PC-9 (cell line): ENCODE results near the gene WNT7A. TPM values are rescaled to one million over a fixed set of nuclear protein-coding genes. Genes with fewer than 3 reads are reported as not detected.

Experiments used
- BruUV-seq: library from RNA; stranded (reverse); fragments of 400-500 nt; replicated peaks from 2 replicates; lab custom pipeline; 2021; lab: Mats Ljungman, UMichigan
- CTCF ChIA-PET: fragments of 300-600 bp; sonication (Branson Sonifier 250); formaldehyde crosslinking; loops from one replicate; lab custom pipeline; 2022; ENCODE audit warnings: antibody characterized with exemption; lab: Charles Lee
- POLR2A ChIA-PET: fragments of 300-600 bp; sonication (Branson Sonifier 250); formaldehyde crosslinking; loops from one replicate; lab custom pipeline; 2022; ENCODE audit warnings: antibody characterized with exemption; ENCODE audit not compliant: unreplicated experiment; lab: Charles Lee
- DNase-seq, 2 experiments: peaks; one replicate each; pipeline versions ENCODE4 v3.0.0 to v3.0.0-alpha.2; 2015 to 2022; ENCODE audit warnings: mixed read lengths in 1 of 2
- H2AFZ ChIP-seq: fragments of 200-600 bp; sonication (generic); 2 replicates; pipeline ENCODE4 v1.8.1; 2017; ENCODE audit warnings: antibody characterized with exemption
- H3F3A ChIP-seq: fragments of 200-600 bp; sonication (generic); 2 replicates; pipeline ENCODE4 v1.8.1; 2017; ENCODE audit warnings: antibody characterized with exemption, mild to moderate bottlenecking, low read depth; ENCODE audit not compliant: insufficient read depth
- H3K27ac ChIP-seq: fragments of 200-600 bp; sonication (generic); 2 replicates; pipeline ENCODE4 v1.6.1; 2016; ENCODE audit warnings: mixed run types
- H3K27me3 ChIP-seq: fragments of 200-600 bp; sonication (generic); 2 replicates; pipeline ENCODE4 v1.6.1; 2016; ENCODE audit warnings: low read depth, mixed run types; ENCODE audit not compliant: insufficient read depth
- H3K36me3 ChIP-seq: fragments of 200-600 bp; sonication (generic); 2 replicates; pipeline ENCODE4 v1.6.1; 2016; ENCODE audit warnings: low read depth, mixed run types
- H3K4me1 ChIP-seq: fragments of 200-600 bp; sonication (generic); replicated peaks from 2 replicates; pipeline ENCODE4 v1.6.1; 2016; ENCODE audit warnings: mixed run types; ENCODE audit not compliant: insufficient read depth
- H3K4me2 ChIP-seq: fragments of 200-600 bp; sonication (generic); 2 replicates; pipeline ENCODE4 v1.6.1; 2017; ENCODE audit warnings: mixed run types
- H3K4me3 ChIP-seq: fragments of 200-600 bp; sonication (generic); 2 replicates; pipeline ENCODE4 v1.6.1; 2016; ENCODE audit warnings: mixed run types
- H3K79me2 ChIP-seq: fragments of 200-600 bp; sonication (generic); 2 replicates; pipeline ENCODE4 v1.6.1; 2017; ENCODE audit warnings: low read depth, mixed run types
- H3K9me2 ChIP-seq: fragments of 200-600 bp; sonication (generic); 2 replicates; pipeline ENCODE4 v1.8.1; 2017; ENCODE audit warnings: mild to moderate bottlenecking; ENCODE audit not compliant: insufficient read depth
- H3K9me3 ChIP-seq: fragments of 200-600 bp; sonication (generic); 2 replicates; pipeline ENCODE4 v1.8.1; 2016; ENCODE audit warnings: low read depth; ENCODE audit not compliant: insufficient read depth
- H4K20me1 ChIP-seq: fragments of 200-600 bp; sonication (generic); 2 replicates; pipeline ENCODE4 v1.8.1; 2017; ENCODE audit not compliant: insufficient read depth
- EZH2 ChIP-seq: fragments of 200-600 bp; sonication (generic); IDR thresholded peaks from 2 replicates; pipeline ENCODE4 v1.8.0; 2017; ENCODE audit warnings: antibody characterized with exemption, low read depth
- intact Hi-C: fragments of 100-400 bp; cut with micrococcal nuclease; formaldehyde crosslinking; loops from one replicate; pipeline ENCODE4 v1.10.0; 2022; ENCODE audit not compliant: unreplicated experiment
- total RNA-seq: library from RNA; stranded (reverse); gene quantifications from 2 replicates; pipeline ENCODE4 v1.2.3, GENCODE V29; 2021
- TF ChIP-seq, protein P1 (sequence below): fragments of 200-600 bp; sonication (generic); conservative IDR thresholded peaks from 2 replicates; pipeline ENCODE4 v1.6.1; 2017; ENCODE audit warnings: mixed run types, antibody characterized with exemption, mild to moderate bottlenecking, moderate library complexity

The WNT7A gene
- total RNA-seq, 1 experiment from 2014 or later = 6.3 TPM

DNA sequence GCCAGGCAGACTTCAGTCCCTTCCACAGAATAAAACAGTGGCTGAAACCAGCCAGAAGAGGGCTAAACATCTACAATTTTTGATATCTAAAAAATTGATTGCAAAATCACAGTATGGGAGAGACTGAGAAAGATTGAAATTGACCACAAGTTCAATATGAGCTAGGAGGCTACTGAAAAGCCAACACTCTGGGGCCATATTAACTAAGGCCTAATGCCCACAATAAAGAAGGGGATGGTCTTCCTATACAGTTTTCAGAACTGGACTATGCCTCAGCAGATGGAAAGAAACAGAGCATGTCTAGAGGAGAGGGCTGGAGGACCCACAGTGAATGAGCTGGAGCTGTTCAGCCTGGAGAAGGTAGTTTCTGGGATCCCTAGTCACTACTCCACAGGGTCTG is 53.2 kb downstream of the WNT7A start:
- Histone ChIP-seq H3K27ac (no peak overlapping the region), H3K4me2 (0 out of 2 replicates have a peak overlapping the region, but pooled peaks have one; percentile 1), H3K36me3 (0 out of 2 replicates have a peak, but pooled peaks cover 11% of the 10 kb centered on the region), H3K27me3 (no peaks in the 10 kb centered on the region), H4K20me1 (no peaks in the 10 kb centered on the region), H3K9me3 (peaks cover 5% of the 10 kb centered on the region; the same call in 1 of the 2 replicates), H3K79me2 (peaks cover 71% of the 10 kb centered on the region), H3K4me3 (no peak overlapping the region), H3F3A (peaks cover 47% of the 10 kb centered on the region), H2AFZ (no peak overlapping the region), H3K4me1 (peaks cover 67% of the 10 kb centered on the region), H3K9me2 (no peaks in the 10 kb centered on the region)
- no peak for TF ChIP-seq EZH2
- TF ChIP-seq, protein P1, sequence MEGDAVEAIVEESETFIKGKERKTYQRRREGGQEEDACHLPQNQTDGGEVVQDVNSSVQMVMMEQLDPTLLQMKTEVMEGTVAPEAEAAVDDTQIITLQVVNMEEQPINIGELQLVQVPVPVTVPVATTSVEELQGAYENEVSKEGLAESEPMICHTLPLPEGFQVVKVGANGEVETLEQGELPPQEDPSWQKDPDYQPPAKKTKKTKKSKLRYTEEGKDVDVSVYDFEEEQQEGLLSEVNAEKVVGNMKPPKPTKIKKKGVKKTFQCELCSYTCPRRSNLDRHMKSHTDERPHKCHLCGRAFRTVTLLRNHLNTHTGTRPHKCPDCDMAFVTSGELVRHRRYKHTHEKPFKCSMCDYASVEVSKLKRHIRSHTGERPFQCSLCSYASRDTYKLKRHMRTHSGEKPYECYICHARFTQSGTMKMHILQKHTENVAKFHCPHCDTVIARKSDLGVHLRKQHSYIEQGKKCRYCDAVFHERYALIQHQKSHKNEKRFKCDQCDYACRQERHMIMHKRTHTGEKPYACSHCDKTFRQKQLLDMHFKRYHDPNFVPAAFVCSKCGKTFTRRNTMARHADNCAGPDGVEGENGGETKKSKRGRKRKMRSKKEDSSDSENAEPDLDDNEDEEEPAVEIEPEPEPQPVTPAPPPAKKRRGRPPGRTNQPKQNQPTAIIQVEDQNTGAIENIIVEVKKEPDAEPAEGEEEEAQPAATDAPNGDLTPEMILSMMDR = peak; percentile 21; the same call in 1 of the 2 replicates
- no peak for DNase-seq
- intact Hi-C loops = loop anchor here (2.0 kb wide), 1 partner anchor 52 kb away; no protein-coding TSS in a partner anchor
- ChIA-PET CTCF (interaction anchor here (1.0 kb wide), 1 partner anchor 169 kb away, joined by 5 read pairs; no protein-coding TSS in a partner anchor), POLR2A (no interaction called here)
- BruUV-seq = no TSS peak

GRCh38 chr3:13825821-13826220 is 54.0 kb downstream of the WNT7A start:
- H3K36me3 ChIP-seq = peaks cover 20% of the 10 kb centered on the region

GRCh38 chr3:13825311-13825579 is 54.6 kb downstream of the WNT7A start:
- peaks cover 69% of the 10 kb centered on the region for H3K4me1 ChIP-seq
- DNase-seq = peak in 1 of 2 experiments; percentile 48
- ChIA-PET POLR2A (no interaction called here), CTCF (no interaction called here)
- H3K9me2 ChIP-seq = no peaks in the 10 kb centered on the region
- BruUV-seq = no TSS peak
- peaks cover 23% of the 10 kb centered on the region for H3K36me3 ChIP-seq
- no peaks in the 10 kb centered on the region for H3K27me3 ChIP-seq
- peaks cover 74% of the 10 kb centered on the region for H3K79me2 ChIP-seq
- TF ChIP-seq, protein P1 = no peak
- TF ChIP-seq EZH2 = no peak
- H3K4me3 ChIP-seq = no peak overlapping the region
- no peak overlapping the region for H2AFZ ChIP-seq
- H4K20me1 ChIP-seq = no peaks in the 10 kb centered on the region
- H3F3A ChIP-seq = peaks cover 59% of the 10 kb centered on the region
- H3K9me3 ChIP-seq = peaks cover 5% of the 10 kb centered on the region; the same call in 1 of the 2 replicates
- H3K27ac ChIP-seq = peak overlapping the region; percentile 32
- intact Hi-C loops = no loop called here
- H3K4me2 ChIP-seq = peak overlapping the region; percentile 32; the same call in 1 of the 2 replicates

More at GRCh38 chr3:13825821-13826220, 54.0 kb downstream of the WNT7A start:
- Histone ChIP-seq H3K27ac (peak overlapping the region; percentile 32; the same call in 1 of the 2 replicates), H3K79me2 (peaks cover 72% of the 10 kb centered on the region), H3K9me3 (peaks cover 5% of the 10 kb centered on the region; the same call in 1 of the 2 replicates), H2AFZ (no peak overlapping the region), H3K4me3 (no peak overlapping the region), H3K9me2 (no peaks in the 10 kb centered on the region), H3F3A (peaks cover 55% of the 10 kb centered on the region), H3K27me3 (no peaks in the 10 kb centered on the region), H3K4me1 (peaks cover 69% of the 10 kb centered on the region), H3K4me2 (peak overlapping the region; percentile 32; the same call in 1 of the 2 replicates), H4K20me1 (no peaks in the 10 kb centered on the region)
- TF ChIP-seq EZH2 = no peak
- TF ChIP-seq, protein P1 = no peak
- POLR2A ChIA-PET = no interaction called here
- CTCF ChIA-PET = interaction anchor here (1.0 kb wide), 1 partner anchor 168 kb away, joined by 5 read pairs; no protein-coding TSS in a partner anchor
- intact Hi-C loops = loop anchor here (2.0 kb wide), 1 partner anchor 53 kb away; no protein-coding TSS in a partner anchor
- BruUV-seq = no TSS peak
- DNase-seq = no peak
